Stimulated activated CD4-positive, alpha-beta T cell treated with anti-CD3 and anti-CD28 coated beads, Interleukin-1b, Interleukin-23, amount 100 ng/mL, for 24 hours (primary cell): ENCODE data around the gene LHFPL3.
"Not testable (repeated sequence)": the region's sequence is repeated elsewhere in the genome, so short reads cannot be mapped to it uniquely, and the experiment has no call there.

Experiments used
- DNase-seq, 4 experiments: peaks; one replicate each; pipeline ENCODE4 v3.0.0-alpha.2; 2020; ENCODE audit warnings: low read depth in 4 of 4, low spot score in 1 of 4

LHFPL3 gene

GRCh38 chr7:104686286-104686685, 357.9 kb downstream of the LHFPL3 start:
- DNase-seq: no peak

- DNase-seq: no peak
Measured at GRCh38 chr7:104694710-104695109, 366.3 kb downstream of the LHFPL3 start.

GRCh38 chr7:104695563-104695962, 367.2 kb downstream of the LHFPL3 start:
- no peak for DNase-seq

- no peak for DNase-seq
Measured at GRCh38 chr7:104700336-104700735, 371.9 kb downstream of the LHFPL3 start.

GRCh38 chr7:104721027-104721426, 392.6 kb downstream of the LHFPL3 start:
- DNase-seq: not testable (repeated sequence)

- no peak for DNase-seq
Measured at GRCh38 chr7:104723001-104723400, 394.6 kb downstream of the LHFPL3 start.

GRCh38 chr7:104758504-104758903, 430.1 kb downstream of the LHFPL3 start:
- no peak for DNase-seq

- DNase-seq: no peak
Measured at GRCh38 chr7:104761892-104762291, 433.5 kb downstream of the LHFPL3 start.

GRCh38 chr7:104767113-104767512, 438.7 kb downstream of the LHFPL3 start:
- DNase-seq: no peak

- DNase-seq: no peak
Measured at GRCh38 chr7:104767826-104768536, 439.6 kb downstream of the LHFPL3 start.

GRCh38 chr7:104772405-104773345, 444.3 kb downstream of the LHFPL3 start:
- no peak for DNase-seq

GRCh38 chr7:104773796-104774195, 445.4 kb downstream of the LHFPL3 start:
- no peak for DNase-seq

- DNase-seq: no peak
Measured at GRCh38 chr7:104775531-104775930, 447.1 kb downstream of the LHFPL3 start.

- no peak for DNase-seq
Measured at GRCh38 chr7:104777301-104777800, 448.9 kb downstream of the LHFPL3 start.

- DNase-seq: no peak
Measured at GRCh38 chr7:104779888-104780287, 451.5 kb downstream of the LHFPL3 start.

GRCh38 chr7:104784686-104785085, 456.3 kb downstream of the LHFPL3 start:
- DNase-seq: no peak

GRCh38 chr7:104789780-104790179, 461.4 kb downstream of the LHFPL3 start:
- DNase-seq: no peak

- DNase-seq: no peak
Measured at GRCh38 chr7:104790440-104790839, 462.0 kb downstream of the LHFPL3 start.

- DNase-seq: no peak
Measured at GRCh38 chr7:104791080-104791479, 462.7 kb downstream of the LHFPL3 start.

GRCh38 chr7:104793066-104793465, 464.7 kb downstream of the LHFPL3 start:
- DNase-seq: no peak

GRCh38 chr7:104794154-104794553, 465.8 kb downstream of the LHFPL3 start:
- no peak for DNase-seq

GRCh38 chr7:104794589-104794988, 466.2 kb downstream of the LHFPL3 start:
- no peak for DNase-seq
